Stomach (tissue), 4 donors: ENCODE results near the gene ANKRD44.

Experiments used
- CTCF ChIP-seq, 7 experiments: fragments of 450-650 bp in 4 of 7; fragments of 200-600 bp in 3 of 7; sonication (generic) in 3 of 7; IDR thresholded peaks; one replicate each; pipeline ENCODE4 v1.5.1; 2016 to 2019; ENCODE audit warnings: antibody characterized with exemption in 7 of 7, control low read depth in 2 of 7, mild to moderate bottlenecking in 1 of 7
- EP300 ChIP-seq: sonication (generic); formaldehyde crosslinking; IDR thresholded peaks from one replicate; pipeline ENCODE4 v1.6.1; 2017; ENCODE audit warnings: antibody characterized with exemption
- POLR2AphosphoS5 ChIP-seq, 3 donors: sonication (generic); formaldehyde crosslinking; IDR thresholded peaks; one replicate each; pipeline ENCODE4 v1.6.1; 2016; ENCODE audit warnings: antibody characterized with exemption in 3 of 3

GRCh38 chr2:197090742-197091367 lies 219.7 kb downstream of the ANKRD44 start:
- no peak for TF ChIP-seq EP300
- TF ChIP-seq CTCF (IDR thresholded peaks at IDR 0.05), result no peak
- no peak for TF ChIP-seq POLR2AphosphoS5 (IDR thresholded peaks at IDR 0.05)
